Stimulated activated CD4-positive, alpha-beta T cell treated with anti-CD3 and anti-CD28 coated beads, Interleukin-15, amount 100 ng/mL, for 48 hours (primary cell): ENCODE results near the gene VPS13A.

Source experiments
- DNase-seq, 2 donors: peaks; one replicate each; pipeline ENCODE4 v3.0.0-alpha.2; 2020; ENCODE audit warnings: low read depth in 2 of 2

VPS13A gene

GRCh38 chr9:77457916-77458592, 280.7 kb downstream of the VPS13A start:
- DNase-seq, result peak; percentile 30 to 42

GRCh38 chr9:77460938-77461337, 283.6 kb downstream of the VPS13A start:
- DNase-seq, result no peak

DNA sequence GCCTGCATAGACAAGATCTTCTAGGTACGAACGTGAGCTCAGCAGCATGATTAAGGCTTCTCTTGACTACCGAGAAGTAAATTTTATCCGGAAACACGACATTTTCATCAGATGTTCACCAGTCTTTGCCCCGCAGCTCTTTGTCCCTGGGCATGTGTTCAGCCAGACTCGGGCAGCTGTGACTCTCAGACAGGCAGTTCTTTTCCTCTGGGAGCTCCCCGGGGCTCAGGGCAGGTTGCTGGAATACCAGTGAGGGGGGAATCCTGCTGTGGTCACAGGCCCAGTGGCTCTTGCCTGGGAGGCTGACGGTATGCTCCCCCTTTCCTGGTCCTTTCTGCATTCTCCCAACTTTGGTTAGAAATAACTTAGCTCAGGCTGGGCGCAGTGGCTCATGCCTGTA, 284.7 kb downstream of the VPS13A start:
- no peak for DNase-seq

DNA sequence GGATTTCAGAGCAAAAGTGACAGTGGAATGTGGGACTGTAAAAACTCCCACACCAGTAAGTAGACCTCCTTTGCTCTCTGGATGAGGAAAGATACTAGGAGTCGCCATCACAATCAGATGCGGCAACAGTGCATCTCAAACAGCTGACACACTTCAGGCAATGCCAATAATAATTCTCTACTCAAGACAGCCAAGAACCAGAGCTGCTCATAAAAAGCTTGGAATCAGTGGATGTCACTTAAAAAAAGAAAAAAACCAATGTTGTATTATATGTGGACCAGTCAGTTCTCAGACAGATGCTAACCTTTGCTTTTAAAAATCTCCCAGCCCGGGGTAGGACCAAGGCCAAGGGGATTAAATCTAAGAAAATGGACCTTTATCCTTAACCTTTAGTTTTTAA, 285.8 kb downstream of the VPS13A start:
- no peak for DNase-seq

GRCh38 chr9:77464661-77465060, 287.3 kb downstream of the VPS13A start:
- no peak for DNase-seq

GRCh38 chr9:77469515-77470231, 292.3 kb downstream of the VPS13A start:
- DNase-seq, result no peak
